KOPT-K1 (cell line): ENCODE measurements around the gene UBAC1.
A peak's percentile ranks its signal among the peaks of the same experiment; 100 is the strongest.
"Not testable (repeated sequence)": the region's sequence is repeated elsewhere in the genome, so short reads cannot be mapped to it uniquely, and the experiment has no call there.

ENCODE experiments used
- H3K27ac ChIP-seq: fragments of 200-600 bp; sonication (generic); 2 replicates; pipeline ENCODE4 v1.5.1; 2016; ENCODE audit warnings: antibody characterized with exemption, mild to moderate bottlenecking, low read depth, low read length; ENCODE audit not compliant: poor library complexity, severe bottlenecking
- H3K36me3 ChIP-seq: fragments of 200-600 bp; sonication (generic); 2 replicates; pipeline ENCODE4 v1.5.1; 2017; ENCODE audit warnings: antibody characterized with exemption, mild to moderate bottlenecking, low read length, moderate library complexity; ENCODE audit not compliant: insufficient read depth
- H3K9me3 ChIP-seq: fragments of 200-600 bp; sonication (generic); 2 replicates; pipeline ENCODE4 v1.5.1; 2017; ENCODE audit warnings: antibody characterized with exemption, low read length, mild to moderate bottlenecking; ENCODE audit not compliant: insufficient read depth, poor library complexity, severe bottlenecking

UBAC1 gene

DNA sequence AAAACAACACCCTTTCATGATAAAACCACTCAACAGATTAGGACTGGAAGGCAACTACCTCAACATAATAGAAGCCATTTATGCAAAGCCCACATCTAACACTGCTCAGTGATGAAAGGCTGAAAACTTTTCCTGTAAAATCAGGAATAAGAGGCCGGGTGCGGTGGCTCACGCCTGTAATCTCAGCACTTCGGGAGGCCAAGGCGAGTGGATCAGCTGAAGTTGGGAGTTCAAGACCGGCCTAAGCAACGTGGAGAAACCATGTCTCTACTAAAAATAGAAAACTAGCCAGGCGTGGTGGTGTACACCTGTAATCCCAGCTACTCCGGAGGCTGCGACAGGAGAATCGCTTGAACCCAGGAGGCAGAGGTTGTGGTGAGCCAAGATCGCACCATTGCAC, 44.9 kb downstream of the UBAC1 start:
- H3K36me3 ChIP-seq = peaks cover 52% of the 10 kb centered on the region
- peaks cover 65% of the 10 kb centered on the region for H3K9me3 ChIP-seq
- not testable (repeated sequence) for H3K27ac ChIP-seq

DNA sequence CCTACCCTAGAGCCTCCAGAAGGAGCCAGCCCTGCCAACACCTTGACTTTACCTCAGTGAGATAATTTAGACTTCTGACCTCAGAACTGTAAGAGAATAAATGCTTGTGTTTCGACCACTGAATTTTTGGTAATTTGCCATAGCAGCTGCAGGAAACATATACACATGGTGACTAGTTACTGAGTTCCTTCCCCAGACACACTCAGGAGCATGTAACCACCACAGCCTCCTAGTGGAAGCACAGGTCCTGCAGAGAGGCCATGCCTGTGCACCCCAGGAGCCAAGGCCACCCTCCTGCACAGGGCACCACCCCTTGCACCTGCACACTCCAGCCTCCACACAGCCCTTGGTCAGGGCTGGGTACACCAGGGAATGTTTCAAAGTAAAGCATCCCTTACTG, 46.3 kb downstream of the UBAC1 start:
- Histone ChIP-seq H3K27ac (no peak overlapping the region), H3K9me3 (peaks cover 65% of the 10 kb centered on the region), H3K36me3 (peaks cover 65% of the 10 kb centered on the region)

DNA sequence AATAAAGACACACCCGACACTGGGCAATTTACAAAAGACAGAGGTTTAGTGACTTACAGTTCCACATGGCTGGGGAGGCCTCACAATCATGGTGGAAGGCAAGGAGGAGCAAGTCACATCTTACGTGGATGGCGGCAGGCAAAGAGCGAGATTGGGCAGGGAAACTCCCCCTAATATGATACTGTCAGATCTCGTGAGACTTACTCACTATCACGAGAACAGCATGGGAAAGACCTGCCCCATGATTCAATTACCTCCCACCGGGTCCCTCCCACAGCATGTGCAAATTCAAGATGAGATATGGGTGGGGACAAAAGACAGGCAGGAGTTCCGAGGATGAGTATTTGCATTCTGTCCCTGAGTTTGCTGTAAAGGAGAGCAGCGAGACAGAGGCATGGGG, 49.9 kb downstream of the UBAC1 start:
- not testable (repeated sequence) for H3K27ac ChIP-seq
- Histone ChIP-seq H3K9me3 (peaks cover 33% of the 10 kb centered on the region), H3K36me3 (peaks cover 59% of the 10 kb centered on the region)

DNA sequence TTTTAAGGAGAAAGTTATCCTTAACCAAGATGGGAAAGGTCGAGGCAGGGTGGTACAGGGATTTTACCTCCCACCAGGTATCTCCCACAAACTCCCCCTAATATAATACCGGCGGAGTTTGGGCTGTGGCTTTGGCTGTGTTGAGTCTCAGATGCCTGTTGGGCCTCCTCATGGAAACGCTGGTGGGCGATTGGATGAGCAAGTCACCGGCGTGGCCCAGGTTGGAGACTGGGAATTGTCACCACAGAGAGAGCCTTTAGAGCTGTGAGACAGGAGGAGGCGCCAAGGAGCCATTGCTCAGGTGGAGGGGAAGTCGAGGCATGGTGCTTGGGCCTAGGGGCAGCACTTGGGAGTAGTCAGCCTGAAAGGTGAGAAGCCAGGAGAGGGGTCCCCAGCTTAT, 50.4 kb downstream of the UBAC1 start:
- Histone ChIP-seq H3K36me3 (peaks cover 54% of the 10 kb centered on the region), H3K27ac (no peak overlapping the region), H3K9me3 (peaks cover 28% of the 10 kb centered on the region)

DNA sequence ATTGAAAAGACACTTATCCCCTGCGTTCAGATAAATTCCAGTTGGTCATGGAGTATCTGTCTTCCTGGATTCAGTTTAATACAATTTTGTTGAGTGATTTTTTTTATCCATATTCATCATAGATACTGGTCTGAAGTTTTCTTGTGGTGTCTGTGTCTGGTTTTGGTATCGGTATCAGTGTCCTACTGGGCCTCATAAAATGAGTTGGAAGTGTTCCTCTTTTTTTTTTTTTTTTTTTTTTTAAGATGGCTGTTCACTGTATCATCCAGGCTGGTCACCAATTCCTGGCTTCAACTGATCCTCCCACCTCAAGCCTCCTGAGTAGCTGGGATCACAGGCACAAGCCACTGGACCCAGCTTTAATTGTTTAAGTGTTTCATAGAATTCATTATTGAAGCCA, 51.0 kb downstream of the UBAC1 start:
- peaks cover 22% of the 10 kb centered on the region for H3K9me3 ChIP-seq
- peaks cover 48% of the 10 kb centered on the region for H3K36me3 ChIP-seq
- no peak overlapping the region for H3K27ac ChIP-seq

DNA sequence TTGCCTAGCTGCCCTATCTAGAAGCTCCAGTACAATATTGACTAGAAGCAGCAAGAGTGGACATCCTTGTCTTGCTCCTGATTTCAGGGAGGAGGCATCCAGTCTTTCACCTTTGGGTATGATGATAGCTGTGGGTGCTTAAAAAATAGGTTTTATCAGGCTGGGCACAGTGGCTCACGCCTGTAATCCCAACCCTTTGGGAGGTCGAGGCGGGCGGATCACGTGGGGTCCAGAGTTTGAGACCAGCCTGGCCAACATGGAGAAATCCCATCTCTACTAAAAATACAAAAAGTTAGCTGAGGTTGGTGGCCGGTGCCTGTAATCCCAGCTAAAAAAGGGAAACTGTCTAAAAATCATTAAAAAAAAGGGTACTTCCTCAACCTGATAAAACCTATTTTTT, 51.8 kb downstream of the UBAC1 start:
- H3K36me3 ChIP-seq = peaks cover 47% of the 10 kb centered on the region
- H3K9me3 ChIP-seq = peaks cover 14% of the 10 kb centered on the region
- H3K27ac ChIP-seq = no peak overlapping the region

DNA sequence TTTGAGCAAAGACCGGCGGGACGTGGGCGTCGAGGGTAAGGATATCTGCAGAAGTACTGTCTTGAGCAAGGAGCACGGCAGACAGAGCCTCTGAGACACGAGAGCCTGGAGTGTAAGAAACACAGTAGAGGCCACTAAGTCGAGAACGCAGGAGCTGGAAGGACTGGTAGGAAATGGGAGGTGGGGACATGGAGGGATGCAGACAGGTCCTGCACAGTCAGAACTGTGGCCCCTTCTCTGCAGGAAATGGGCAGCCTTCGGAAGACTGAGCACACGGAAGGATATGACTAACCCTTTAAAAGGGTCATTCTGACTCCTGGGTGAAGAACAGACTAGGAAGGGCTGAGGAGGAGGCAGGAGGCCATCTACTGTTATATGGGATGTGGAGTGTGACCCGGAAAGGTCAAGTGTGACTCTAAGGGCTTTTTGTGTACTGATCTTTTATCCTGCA, 52.4 kb downstream of the UBAC1 start:
- Histone ChIP-seq H3K36me3 (peaks cover 43% of the 10 kb centered on the region), H3K9me3 (peaks cover 8% of the 10 kb centered on the region), H3K27ac (peak overlapping the region; percentile 69)

DNA sequence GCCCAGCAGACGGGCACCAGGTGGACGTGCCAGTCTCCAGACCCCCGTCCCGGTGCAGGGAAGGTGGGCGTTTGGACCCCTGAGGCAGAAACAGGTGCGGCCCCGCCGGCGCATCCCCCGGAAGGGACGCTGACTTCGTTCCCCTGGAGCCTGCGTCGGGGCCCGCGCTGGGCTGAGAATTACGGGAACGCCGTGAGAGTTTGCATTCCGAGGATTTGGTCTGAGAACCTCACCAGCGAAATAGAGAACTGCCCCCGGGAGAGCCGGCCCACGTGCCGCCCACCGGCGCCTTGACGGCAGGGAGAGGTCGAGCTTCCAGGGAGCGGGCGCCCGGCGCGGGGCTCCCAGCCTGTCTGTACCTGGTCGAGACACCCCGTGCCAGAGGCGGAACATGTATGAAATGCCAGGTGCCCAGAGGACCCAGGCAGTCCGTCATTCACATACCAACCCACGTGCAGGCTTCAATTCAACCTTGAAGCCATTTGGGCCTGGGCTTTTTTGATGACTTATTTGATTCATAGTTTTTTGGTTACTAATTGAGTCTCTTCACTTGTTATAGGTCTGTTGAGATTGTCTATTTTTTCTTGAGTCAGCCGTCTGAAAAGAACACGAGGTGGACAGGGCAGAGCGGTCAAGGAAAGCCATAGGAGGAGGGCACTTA, 53.0 kb downstream of the UBAC1 start:
- Histone ChIP-seq H3K27ac (peak overlapping the region; percentile 69), H3K36me3 (peaks cover 43% of the 10 kb centered on the region), H3K9me3 (peaks cover 3% of the 10 kb centered on the region)

DNA sequence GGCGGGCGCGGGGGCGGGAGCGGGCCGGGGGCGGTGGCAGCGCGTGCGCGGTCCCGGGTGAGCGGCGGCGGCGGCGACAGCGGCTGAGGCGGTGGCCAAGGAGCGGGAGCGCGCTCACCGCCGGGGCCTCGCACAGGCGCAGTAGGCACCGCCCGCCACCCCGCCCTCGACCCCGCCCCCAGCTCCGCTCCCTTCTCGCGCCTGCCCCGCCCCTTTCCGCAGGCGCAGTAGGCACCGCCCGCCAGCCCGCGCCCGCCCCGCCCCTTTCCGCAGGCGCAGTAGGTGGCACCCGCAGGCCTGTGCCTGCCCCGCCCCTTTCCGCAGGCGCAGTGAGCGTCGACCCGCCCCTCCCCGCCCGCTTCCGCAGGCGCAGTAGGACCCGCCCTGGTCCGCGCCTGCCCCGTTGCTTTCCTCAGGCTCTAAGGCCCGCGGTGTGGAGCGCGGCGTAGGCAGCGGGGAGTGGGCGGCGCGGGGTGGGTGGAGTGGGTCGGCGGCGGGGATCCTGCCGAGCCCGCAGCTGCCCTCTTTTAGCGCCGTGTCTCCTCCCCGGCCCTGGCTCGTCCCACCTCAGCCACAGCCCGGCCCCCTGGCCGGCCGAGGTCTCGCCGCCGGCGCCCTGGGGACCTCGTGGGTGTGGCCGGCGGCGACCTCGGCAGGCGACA, 53.6 kb downstream of the UBAC1 start, which contains the start of gene CAMSAP1:
Gene CAMSAP1 (minus strand): TSS at position 116 of the 662 bp plus-strand sequence. CDS start 387 bp downstream, outside the sequence.
- H3K36me3 ChIP-seq = peaks cover 40% of the 10 kb centered on the region
- H3K27ac ChIP-seq = peak within 1 kb of the TSS; percentile 69
- no peaks in the 10 kb centered on the region for H3K9me3 ChIP-seq

DNA sequence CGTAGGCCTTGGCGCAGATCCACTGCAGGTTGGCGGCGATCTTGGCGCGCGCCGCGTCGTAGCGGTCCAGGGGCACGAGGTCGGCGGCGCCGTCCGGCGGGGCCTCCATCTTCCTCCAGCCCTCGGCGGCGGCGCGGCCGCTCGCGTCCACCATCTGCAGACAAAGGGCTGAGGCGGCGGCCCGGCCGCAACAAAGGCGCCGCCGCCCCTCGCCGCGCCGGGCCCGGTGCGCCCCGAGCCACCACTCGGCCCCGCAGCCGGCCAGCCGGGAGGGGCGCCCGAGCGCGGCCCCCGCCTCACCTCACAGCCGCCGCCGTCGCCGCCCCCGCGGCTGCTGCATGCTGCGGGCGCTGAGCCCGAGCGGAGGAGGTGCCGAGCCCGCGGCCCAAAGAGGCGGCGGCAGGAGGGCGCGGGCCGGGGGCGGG, 54.2 kb downstream of the UBAC1 start:
- Histone ChIP-seq H3K27ac (peak overlapping the region; percentile 34), H3K36me3 (peaks cover 44% of the 10 kb centered on the region), H3K9me3 (no peaks in the 10 kb centered on the region)

DNA sequence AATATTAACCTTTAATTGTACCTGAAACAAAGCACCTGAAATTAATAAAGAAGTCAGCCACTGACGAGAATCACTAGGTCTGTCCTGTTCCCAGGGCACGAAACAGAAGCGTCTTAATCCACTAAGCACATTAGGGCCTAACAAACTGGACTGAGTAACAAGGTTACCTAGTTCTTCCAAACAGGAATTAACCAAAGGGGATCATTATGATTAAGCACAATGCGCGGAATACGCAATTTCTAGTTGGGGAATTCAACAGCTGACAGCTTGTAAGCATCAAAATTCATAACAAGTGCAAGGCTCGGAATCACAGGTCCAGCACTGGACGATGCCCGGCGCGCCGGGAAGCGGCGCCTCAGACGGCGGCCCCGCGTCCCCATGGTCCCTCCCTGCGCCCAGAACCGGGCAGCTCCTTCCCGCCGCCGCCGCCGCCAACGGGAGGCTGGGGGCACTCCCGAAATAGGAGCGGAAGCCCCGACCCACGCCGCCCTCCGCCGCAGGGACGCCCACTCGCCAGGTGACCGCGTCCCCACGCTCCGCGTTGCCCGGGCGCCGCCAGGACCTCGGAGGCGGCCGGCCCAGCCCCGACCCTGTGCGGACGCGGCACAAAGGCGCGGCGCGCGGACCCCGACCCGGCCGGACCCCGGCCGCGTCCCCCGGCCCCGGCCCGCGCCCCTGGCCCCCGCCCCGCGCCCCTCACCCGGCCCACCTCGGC, 54.7 kb downstream of the UBAC1 start:
- H3K36me3 ChIP-seq = peaks cover 42% of the 10 kb centered on the region
- peak overlapping the region; percentile 34 for H3K27ac ChIP-seq
- no peaks in the 10 kb centered on the region for H3K9me3 ChIP-seq

DNA sequence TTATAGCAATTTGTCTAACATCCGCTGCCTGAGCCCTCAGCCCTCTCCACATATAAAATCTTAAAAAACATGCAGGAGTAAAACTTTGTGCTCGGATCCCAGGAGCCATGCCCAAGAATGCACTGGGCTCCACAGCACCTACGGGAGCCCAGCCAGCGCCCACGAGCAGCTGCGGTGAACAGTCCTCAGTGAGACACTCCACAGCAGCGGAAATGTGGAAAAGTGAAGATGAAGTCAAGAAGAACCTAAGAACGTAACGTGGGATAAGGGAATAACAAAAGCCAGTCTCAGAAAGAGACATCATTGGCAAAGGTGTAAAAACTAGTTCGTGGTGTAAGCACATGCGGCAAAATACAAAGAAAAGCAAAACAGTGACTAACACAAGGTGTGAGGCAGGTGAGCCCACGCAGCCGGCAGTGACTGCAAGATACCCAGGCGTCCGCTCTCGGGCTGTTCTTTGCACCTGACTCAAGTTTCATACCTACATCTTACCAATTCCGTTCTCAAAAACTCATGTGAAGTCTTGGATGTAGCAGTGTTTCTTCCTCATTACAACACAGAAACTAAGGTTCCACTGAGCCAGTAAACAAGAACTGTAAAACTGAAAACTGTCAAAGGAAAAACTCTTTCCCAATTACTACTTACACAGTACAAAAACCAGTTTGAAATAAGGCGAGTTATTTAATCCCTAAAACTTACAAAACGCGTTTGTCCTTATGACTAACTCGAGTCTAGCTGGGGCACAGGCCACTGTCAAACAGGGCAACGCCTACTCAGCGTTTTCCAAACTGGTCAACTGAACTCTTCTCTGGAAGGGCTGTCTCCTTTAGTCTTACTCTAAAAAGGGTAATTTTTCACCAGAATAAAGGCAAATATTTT, 55.6 kb downstream of the UBAC1 start:
- H3K27ac ChIP-seq = no peak overlapping the region
- H3K36me3 ChIP-seq = peaks cover 34% of the 10 kb centered on the region

DNA sequence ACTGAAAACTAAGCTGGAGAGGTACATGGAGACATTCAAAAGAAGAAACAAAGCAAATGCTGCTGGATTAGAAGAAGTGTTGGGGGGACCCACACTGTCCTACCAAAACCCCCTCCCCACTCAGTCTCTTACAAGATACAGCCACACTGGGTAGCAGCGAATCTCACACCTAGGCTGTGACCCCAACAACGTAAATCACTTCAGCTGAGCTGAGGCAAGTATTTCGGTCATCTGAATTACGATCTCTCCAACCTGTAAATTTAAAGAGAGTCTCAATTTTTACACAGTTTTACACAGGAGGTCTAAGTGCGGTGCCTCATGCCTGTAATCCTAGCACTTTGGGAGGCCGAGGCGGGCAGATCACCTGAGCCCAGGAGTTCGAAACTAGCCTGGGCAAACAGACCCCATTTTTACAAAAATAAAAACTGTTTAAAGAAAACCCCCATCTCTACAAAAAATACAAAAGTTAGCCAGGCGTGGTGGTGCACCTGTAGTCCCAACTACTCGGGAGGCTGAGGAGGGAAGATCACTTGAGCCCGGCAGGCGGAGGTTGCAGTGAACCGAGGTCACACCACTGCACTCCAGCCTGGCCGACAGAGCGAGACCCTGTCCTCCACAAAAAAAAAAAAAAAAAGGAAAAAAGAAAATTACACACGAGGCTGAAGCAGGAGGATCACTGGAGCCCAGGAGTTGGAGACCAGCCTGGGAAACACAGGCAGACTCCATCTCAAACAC, 57.2 kb downstream of the UBAC1 start:
- Histone ChIP-seq H3K9me3 (peaks cover 13% of the 10 kb centered on the region), H3K27ac (no peak overlapping the region), H3K36me3 (peaks cover 26% of the 10 kb centered on the region)

More for the DNA sequence above, 55.6 kb downstream of the UBAC1 start:
- no peaks in the 10 kb centered on the region for H3K9me3 ChIP-seq

DNA sequence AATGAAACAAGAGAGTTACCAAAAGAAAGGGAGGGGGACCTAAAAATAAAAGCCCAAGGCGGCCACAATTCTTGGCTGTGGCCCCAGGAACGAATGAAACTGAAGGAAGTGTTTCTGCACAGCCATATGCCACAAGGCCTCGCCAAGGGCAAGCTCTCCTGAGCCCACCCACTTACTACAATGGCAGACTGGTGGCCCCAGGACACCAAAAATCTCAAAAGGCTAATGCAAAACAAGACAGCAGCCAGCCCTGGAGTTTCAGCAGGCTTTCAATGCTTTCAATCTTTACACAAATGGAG, 57.9 kb downstream of the UBAC1 start:
- Histone ChIP-seq H3K27ac (no peak overlapping the region), H3K9me3 (peaks cover 19% of the 10 kb centered on the region), H3K36me3 (peaks cover 26% of the 10 kb centered on the region)
